T-helper 2 cell treated with Interferon-gamma antibody and Interleukin-4, amounts not matched to agents 5 μg/mL and 100 μg/mL, for 36 hours (primary cell): ENCODE measurements around the gene TGFBR1.

Source experiments
- DNase-seq: peaks from one replicate; pipeline ENCODE4 v3.0.0; 2021; ENCODE audit warnings: low spot score
- H3K27ac Mint-ChIP-seq: one replicate; pipeline ENCODE4 v1.8.0; 2021; ENCODE audit warnings: mild to moderate bottlenecking, mixed read lengths
- H3K27me3 Mint-ChIP-seq: one replicate; pipeline ENCODE4 v1.8.0; 2021; ENCODE audit warnings: low read depth, mixed read lengths
- H3K36me3 Mint-ChIP-seq: one replicate; pipeline ENCODE4 v1.8.0; 2021; ENCODE audit warnings: low read depth, mixed read lengths
- H3K4me1 Mint-ChIP-seq: one replicate; pipeline ENCODE4 v1.8.0; 2021; ENCODE audit warnings: low read depth, mixed read lengths
- H3K4me3 Mint-ChIP-seq: one replicate; pipeline ENCODE4 v1.8.0; 2022; ENCODE audit warnings: mild to moderate bottlenecking, moderate library complexity, mixed read lengths
- H3K9me3 Mint-ChIP-seq: one replicate; pipeline ENCODE4 v1.8.0; 2021; ENCODE audit warnings: mixed read lengths

The TGFBR1 gene

DNA sequence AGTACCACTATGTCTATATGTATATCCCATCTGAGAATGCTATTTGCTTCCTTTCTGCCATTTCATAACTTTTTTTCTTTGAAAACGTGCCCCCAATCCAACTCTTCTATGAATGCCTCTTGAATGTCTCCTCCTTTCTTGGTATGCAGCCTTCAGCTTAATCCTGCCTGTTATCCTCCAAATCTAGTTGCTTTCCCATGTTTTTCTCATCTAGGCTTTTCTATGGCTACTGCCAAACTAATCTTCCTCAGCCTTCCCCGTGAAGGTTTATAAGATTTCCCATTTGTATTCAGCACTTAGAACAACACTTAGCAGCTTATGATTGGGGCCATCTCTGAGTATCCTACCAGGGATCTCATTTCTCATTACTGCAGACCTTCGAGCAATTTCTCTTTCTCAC is 2.5 kb downstream of the TGFBR1 start:
- H3K27me3 Mint-ChIP-seq = no peaks in the 10 kb centered on the region
- no peaks in the 10 kb centered on the region for H3K9me3 Mint-ChIP-seq
- H3K4me1 Mint-ChIP-seq = peaks cover 69% of the 10 kb centered on the region
- H3K36me3 Mint-ChIP-seq = peaks cover 44% of the 10 kb centered on the region
- no peak for DNase-seq
- peak overlapping the region; percentile 84 for H3K4me3 Mint-ChIP-seq
- H3K27ac Mint-ChIP-seq = no peak overlapping the region

DNA sequence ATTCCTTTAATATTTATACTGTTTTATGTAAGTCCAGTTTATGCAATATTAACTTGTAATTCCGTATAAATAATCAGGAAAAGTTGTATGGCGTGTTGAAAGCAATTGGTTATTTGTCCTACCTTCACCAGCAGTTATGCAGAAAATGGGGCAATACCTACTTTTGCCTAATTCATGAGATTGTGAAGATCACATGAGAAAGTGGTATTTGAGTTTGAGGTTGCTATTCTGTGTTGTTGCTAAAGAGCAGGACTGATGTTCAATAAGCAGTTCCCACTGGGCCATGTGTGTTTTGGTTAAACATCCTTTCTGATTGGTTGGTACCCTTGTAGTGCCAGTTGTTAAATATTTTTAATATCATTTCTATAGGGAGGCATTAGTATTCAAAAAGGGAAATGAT is 3.2 kb downstream of the TGFBR1 start:
- peaks cover 44% of the 10 kb centered on the region for H3K36me3 Mint-ChIP-seq
- no peaks in the 10 kb centered on the region for H3K27me3 Mint-ChIP-seq
- no peaks in the 10 kb centered on the region for H3K9me3 Mint-ChIP-seq
- H3K27ac Mint-ChIP-seq = no peak overlapping the region
- H3K4me3 Mint-ChIP-seq = peak overlapping the region; percentile 84
- H3K4me1 Mint-ChIP-seq = peaks cover 71% of the 10 kb centered on the region
- no peak for DNase-seq

DNA sequence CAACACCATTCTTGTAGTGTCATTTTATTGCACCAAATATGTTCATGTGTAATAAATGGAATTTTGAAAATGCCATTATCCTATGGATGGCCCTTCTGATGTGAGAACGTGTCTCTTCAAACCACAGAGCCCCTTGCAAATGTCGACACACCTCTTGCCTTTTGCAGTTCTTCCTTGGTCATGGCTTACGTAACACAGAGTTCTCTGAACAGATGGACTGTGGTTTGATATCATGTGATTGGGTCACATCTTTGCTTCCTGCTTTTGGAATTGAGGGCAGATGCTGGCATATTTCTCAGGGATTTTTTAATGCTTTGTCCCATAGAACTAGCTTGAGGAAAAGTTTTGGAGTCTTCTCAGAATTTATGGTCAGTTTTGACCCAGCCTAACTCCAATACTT is 4.6 kb downstream of the TGFBR1 start:
- Mint-ChIP-seq H3K27me3 (no peaks in the 10 kb centered on the region), H3K4me3 (no peak overlapping the region), H3K27ac (no peak overlapping the region), H3K4me1 (peaks cover 72% of the 10 kb centered on the region), H3K9me3 (no peaks in the 10 kb centered on the region), H3K36me3 (peaks cover 47% of the 10 kb centered on the region)
- no peak for DNase-seq

DNA sequence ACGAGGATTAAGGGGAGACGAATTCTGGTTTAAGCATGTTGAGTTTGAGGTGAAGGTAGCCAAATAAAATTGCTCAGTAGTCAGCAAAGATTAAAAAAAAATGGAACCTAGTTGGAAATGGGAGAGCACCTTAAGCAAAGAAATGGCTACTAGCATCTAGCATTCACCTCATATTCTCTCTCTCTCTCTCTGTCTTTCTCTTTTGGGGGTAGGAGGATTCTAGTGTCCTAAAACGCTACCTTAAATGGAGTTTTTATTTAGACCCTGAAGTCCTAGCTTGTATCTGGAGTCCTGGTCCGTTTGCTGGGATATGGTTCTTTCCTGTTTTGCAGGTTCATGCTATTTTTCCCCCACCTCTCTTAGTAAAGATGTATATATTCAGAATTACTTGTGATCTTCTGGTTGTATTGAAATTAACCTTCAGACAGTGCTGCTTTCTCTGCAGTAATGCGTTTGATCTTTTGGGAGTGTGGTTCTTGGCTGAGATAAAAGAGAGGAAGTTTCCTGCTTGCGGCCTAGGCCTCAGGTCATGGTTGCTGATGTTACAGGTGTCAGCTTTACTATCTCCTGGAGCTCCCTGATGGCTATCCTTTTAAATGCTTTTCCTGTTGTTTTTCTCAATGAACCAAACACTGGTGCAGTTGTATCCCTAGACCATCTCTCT is 8.0 kb downstream of the TGFBR1 start:
- Mint-ChIP-seq H3K9me3 (no peaks in the 10 kb centered on the region), H3K27ac (peak overlapping the region; percentile 37), H3K4me1 (peaks cover 67% of the 10 kb centered on the region), H3K27me3 (no peaks in the 10 kb centered on the region), H3K36me3 (peaks cover 44% of the 10 kb centered on the region), H3K4me3 (peak overlapping the region; percentile 54)
- DNase-seq = no peak

DNA sequence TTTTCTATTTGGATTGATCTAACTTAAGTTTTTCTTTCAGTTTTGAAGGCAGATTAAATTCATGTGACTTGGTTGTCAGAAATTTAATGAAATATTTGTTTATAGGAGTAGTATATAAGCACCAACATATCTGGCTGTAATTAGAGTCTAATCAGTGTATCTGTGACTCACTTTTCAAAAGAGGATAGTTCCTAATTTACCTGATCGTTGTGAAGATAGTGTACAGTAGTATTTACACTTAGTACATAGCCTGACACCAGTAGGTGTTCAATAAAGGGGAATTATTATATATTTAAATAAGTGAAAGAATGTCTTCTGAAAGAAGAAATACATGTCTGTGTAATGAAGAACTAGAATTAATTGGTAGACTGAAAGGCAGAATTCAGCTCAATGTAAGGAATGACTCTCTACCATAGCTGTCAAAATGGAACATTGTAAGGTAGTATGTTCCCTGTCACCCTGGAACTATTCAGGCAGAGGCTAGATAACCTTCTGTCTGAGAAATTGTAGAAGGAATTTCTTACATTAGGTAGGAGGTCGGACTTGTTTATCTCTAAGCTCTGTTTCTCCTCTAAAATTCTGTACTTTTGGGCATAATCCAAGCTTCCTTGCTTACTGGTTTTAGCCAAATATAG is 8.6 kb downstream of the TGFBR1 start:
- no peaks in the 10 kb centered on the region for H3K27me3 Mint-ChIP-seq
- peak overlapping the region; percentile 54 for H3K4me3 Mint-ChIP-seq
- H3K36me3 Mint-ChIP-seq = peaks cover 40% of the 10 kb centered on the region

DNA sequence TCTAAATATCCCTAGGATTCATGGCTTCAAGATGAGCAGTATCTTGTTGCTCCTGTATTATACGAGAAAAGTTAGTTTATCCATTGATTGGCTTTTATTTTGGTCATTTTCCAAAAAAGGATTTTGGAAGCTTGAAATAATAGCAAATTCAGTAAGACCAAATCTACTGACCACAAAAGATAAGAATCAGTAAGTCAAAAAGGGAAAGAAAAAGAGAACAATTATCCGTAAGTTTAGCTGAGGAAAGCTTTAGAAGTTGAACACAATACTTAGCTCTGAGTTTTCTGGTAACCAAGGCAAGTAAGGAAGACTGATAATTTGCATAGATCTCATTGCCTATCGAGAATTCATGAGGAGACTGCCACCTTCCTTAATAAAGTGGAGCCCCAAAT is 9.1 kb downstream of the TGFBR1 start:
- Mint-ChIP-seq H3K4me1 (peaks cover 66% of the 10 kb centered on the region), H3K4me3 (peak overlapping the region; percentile 22), H3K27ac (no peak overlapping the region)

More for the DNA sequence above, 8.6 kb downstream of the TGFBR1 start:
- H3K9me3 Mint-ChIP-seq = no peaks in the 10 kb centered on the region
- DNase-seq = no peak
- H3K4me1 Mint-ChIP-seq = peaks cover 66% of the 10 kb centered on the region
- H3K27ac Mint-ChIP-seq = peak overlapping the region; percentile 37

DNA sequence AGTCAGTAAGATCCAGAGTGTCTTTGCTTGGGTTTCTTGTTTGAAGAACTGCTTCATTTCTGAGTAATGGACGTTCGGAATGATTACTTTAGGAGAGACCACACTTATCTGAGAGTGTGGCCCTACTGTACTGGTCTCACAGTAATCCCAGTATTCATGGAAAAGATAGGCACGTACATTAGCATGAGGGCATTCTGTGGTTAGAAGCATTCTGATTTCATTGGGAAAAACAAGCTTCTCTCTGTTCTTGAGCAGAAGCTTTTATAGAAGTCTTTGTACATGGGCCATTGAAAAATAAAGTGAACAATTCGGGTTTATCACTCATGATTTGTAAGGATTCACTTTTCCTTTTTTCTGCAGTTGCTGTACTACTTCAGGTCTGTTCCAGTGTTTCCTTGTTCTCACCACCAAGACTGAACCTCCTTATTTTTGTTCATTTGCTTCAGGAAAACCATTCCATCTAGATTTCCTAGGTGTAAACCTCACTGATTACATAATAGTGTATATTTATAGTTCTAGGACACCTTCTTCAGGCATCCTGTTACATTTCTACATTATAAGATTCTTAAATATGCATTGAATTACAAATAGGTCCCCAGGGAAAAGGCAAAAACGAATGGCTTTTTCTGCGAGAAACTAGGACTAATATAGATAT is 10.1 kb downstream of the TGFBR1 start:
- DNase-seq = no peak
- Mint-ChIP-seq H3K4me1 (peaks cover 67% of the 10 kb centered on the region), H3K9me3 (no peaks in the 10 kb centered on the region), H3K4me3 (no peak overlapping the region), H3K36me3 (peaks cover 32% of the 10 kb centered on the region), H3K27me3 (no peaks in the 10 kb centered on the region), H3K27ac (no peak overlapping the region)

More for the DNA sequence above, 9.1 kb downstream of the TGFBR1 start:
- no peak for DNase-seq
- peaks cover 38% of the 10 kb centered on the region for H3K36me3 Mint-ChIP-seq
- H3K27me3 Mint-ChIP-seq = no peaks in the 10 kb centered on the region
- no peaks in the 10 kb centered on the region for H3K9me3 Mint-ChIP-seq

DNA sequence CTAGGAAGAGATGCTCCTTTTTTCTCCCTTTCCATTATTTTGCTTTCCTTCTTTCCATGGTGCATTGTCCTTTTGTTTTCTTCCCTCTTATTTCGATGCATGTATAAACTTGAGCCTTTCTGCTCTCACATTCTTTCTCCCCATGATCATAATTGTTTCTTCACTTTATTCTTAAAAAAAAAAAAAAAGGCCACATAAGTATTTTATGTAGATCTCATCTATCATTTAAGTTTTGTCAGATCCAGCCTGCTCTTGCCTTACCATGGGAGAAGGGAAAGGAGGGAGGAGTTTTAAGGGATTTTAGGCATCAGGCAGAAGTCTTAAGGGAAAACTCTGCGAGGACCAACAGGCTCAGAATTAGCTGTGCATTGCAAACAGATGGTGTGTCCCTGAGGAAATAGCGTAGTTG is 11.1 kb downstream of the TGFBR1 start:
- Mint-ChIP-seq H3K9me3 (no peaks in the 10 kb centered on the region), H3K27me3 (no peaks in the 10 kb centered on the region), H3K27ac (no peak overlapping the region), H3K4me3 (no peak overlapping the region), H3K4me1 (peaks cover 72% of the 10 kb centered on the region), H3K36me3 (peaks cover 30% of the 10 kb centered on the region)
- DNase-seq = no peak

DNA sequence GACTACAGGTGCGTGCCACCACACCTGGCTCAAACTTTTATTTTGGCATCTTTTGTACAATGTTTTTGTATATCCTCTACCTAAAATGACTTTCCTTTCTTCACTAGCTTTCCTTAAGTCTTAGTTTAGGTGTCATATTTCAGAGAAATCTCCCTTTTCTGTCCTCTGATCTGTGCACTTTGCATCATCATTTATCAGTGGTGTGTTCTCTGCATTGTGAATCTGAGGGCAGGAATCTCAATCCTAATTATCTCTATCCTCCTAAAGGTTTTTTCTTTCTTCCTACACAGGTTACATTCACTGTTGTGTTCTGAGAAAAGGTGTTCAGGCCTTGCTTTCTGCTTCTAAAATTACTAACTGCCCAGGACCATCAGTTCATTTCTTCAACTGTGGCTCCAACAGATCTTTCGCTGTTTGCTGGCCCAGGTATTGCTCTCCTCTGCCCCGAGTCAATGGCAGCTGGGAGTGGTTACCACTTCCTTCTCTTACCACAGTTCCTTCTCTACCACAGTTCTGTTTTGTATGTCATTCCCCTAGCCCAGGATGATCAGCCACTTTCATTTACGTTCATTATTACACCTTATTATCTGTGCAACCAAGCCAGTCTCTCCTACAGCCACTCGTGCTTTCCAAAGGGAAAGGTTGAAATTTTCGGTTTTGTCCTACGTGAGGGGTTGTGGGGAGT is 14.0 kb downstream of the TGFBR1 start:
- Mint-ChIP-seq H3K27me3 (no peaks in the 10 kb centered on the region), H3K36me3 (peaks cover 32% of the 10 kb centered on the region), H3K27ac (peak overlapping the region; percentile 90), H3K4me1 (peaks cover 64% of the 10 kb centered on the region), H3K9me3 (no peaks in the 10 kb centered on the region), H3K4me3 (peak overlapping the region; percentile 83)
- peak; percentile 46 for DNase-seq

DNA sequence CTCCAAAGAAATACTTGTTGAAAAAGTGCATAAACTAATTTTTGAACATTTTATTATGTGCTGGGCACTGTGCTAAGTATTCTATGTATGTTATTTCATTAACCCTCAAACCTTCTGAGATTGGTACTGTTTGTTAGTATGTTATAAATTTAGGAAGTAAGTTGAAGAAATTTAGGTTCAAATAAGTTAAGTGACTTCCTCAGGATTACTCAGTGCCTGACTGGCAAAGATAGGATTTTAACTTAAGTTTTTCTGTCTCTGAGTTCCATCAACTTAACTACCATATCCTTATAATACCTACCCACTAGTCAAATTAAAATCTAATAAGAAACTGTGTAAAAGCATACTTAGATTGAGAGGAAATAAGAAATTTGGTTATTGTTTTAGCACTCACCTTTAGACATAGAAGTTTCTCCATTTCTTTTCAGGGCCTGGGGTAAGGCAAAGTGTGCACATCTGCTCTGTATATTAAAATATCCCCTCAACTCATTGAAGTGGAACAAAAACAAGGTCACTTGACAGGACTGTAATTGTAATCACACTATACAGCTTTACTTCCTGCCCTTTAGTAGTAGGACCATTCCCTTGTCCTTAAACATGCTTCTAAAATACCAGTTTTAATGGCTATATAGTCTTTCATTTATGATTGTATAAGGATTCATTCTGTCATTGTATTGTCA is 15.2 kb downstream of the TGFBR1 start:
- Mint-ChIP-seq H3K4me1 (peaks cover 61% of the 10 kb centered on the region), H3K9me3 (no peaks in the 10 kb centered on the region), H3K36me3 (peaks cover 30% of the 10 kb centered on the region), H3K27me3 (no peaks in the 10 kb centered on the region), H3K27ac (no peak overlapping the region), H3K4me3 (peak overlapping the region; percentile 83)
- DNase-seq = no peak

DNA sequence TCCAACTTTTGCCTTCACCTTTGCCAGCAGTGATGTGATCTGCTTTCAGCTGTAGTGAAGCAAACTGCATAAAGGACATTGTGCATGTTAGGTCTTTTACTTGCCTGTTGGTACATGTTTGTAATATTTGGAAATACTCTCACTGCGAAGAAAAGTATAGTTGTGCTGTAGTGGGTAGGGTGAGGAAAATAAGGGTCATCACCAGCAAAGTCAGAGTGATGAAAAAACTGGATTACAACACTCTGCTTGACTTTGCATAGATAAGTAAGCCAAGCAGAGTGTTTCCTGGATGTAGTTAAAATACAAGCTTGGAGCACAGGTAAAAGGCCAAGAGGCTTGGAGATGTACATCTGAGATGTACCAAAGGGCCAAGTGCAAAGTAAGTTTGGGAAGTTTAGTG is 16.7 kb downstream of the TGFBR1 start:
- H3K36me3 Mint-ChIP-seq = peaks cover 33% of the 10 kb centered on the region
- peaks cover 64% of the 10 kb centered on the region for H3K4me1 Mint-ChIP-seq
- H3K27me3 Mint-ChIP-seq = no peaks in the 10 kb centered on the region
- DNase-seq = no peak
- no peaks in the 10 kb centered on the region for H3K9me3 Mint-ChIP-seq
- H3K27ac Mint-ChIP-seq = no peak overlapping the region
- H3K4me3 Mint-ChIP-seq = no peak overlapping the region

DNA sequence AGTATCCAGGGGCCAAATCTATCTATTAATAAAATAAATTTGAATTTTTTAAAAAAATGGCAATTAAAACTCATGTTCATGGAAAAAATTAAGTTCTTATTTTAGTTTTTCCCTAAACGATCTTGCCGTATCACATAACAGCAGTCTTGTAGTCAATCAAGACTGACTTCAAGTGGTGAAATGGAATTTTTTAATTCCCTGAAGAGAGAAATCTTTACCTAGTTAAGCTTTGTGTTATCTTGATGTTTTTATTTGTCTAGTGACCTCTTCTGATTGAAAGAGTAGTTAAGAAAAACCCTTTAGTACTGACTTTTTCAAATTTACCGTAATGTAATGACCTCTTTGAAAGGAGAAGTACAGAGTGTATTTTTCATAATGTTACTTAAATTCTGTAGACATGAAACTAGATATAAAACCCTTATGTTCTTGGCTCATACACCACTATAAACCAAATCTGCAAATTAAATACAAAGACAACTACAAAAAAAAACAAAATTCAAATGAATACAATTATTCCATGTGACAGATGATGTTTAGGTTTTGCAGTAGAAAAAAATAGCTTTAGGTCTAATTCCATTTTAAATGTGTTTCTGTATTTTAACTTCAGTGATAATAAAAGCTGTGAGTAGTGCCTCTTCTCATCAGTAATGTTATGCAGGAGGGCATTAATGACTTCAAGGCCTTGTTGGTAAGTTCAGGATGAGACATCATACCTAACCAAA is 19.8 kb downstream of the TGFBR1 start:
- DNase-seq = no peak
- no peak overlapping the region for H3K4me3 Mint-ChIP-seq
- no peaks in the 10 kb centered on the region for H3K27me3 Mint-ChIP-seq
- peaks cover 3% of the 10 kb centered on the region for H3K9me3 Mint-ChIP-seq
- H3K4me1 Mint-ChIP-seq = peaks cover 69% of the 10 kb centered on the region
- H3K36me3 Mint-ChIP-seq = peaks cover 46% of the 10 kb centered on the region
- no peak overlapping the region for H3K27ac Mint-ChIP-seq

DNA sequence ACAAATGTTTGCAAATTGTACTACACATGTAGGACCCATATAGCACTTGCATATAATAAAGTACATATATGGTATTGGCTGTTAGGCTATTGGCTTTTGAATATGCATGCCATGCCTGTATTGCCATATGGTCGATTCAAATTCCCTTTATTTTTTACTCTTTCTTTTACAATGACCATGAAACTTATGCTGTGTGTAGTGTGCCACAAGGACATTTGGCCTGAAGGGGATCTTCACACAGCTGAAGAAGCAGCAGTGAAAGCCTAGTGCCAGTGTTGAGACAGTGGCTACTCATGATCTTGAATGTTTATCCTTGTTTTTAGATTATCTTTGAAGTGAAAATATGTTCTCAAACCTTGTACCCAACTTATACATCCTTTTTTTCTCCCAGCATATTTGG is 20.5 kb downstream of the TGFBR1 start:
- H3K27ac Mint-ChIP-seq = no peak overlapping the region
- H3K27me3 Mint-ChIP-seq = no peaks in the 10 kb centered on the region
- no peak overlapping the region for H3K4me3 Mint-ChIP-seq
- H3K9me3 Mint-ChIP-seq = peaks cover 3% of the 10 kb centered on the region
- peaks cover 67% of the 10 kb centered on the region for H3K4me1 Mint-ChIP-seq
- no peak for DNase-seq
- peaks cover 50% of the 10 kb centered on the region for H3K36me3 Mint-ChIP-seq
